ENCODE data around the gene STK31. TPM values are rescaled to one million over a fixed set of nuclear protein-coding genes. Genes with fewer than 3 reads are reported as not detected.
"Not testable (repeated sequence)": the region's sequence is repeated elsewhere in the genome, so short reads cannot be mapped to it uniquely, and the experiment has no call there.

The STK31 gene
- total and polyA plus RNA-seq, 3 donors from 2014 or later, result 59.7 to 79.8 (median 76.8) TPM

GRCh38 chr7:23743226-23743625 lies 33.2 kb downstream of the STK31 start:
- Histone ChIP-seq H3K27ac (no peak overlapping the region), H3K27me3 (no peaks in the 10 kb centered on the region), H3K4me1 (no peaks in the 10 kb centered on the region), H3K36me3 (ENCODE audit: low read depth, missing control alignments) (no peaks in the 10 kb centered on the region), H3K4me3 (no peak overlapping the region), H3K9me3 (no peaks in the 10 kb centered on the region)
- WGBS, 2 donors, result 95 to 99% methylated on average over 4 of the region's 4 CpGs
- TF ChIP-seq CTCF (IDR thresholded peaks at IDR 0.05) (no peak), POLR2A (IDR thresholded peaks at IDR 0.05) (no peak)
- no peak for DNase-seq
- intact Hi-C loops (cut with DNase I; ENCODE audit: low total_unique reads), result no loop called here

GRCh38 chr7:23746629-23747028 lies 36.6 kb downstream of the STK31 start:
- H3K27ac ChIP-seq, result no peak overlapping the region
- 83 to 84% methylated on average over 1 of the region's 1 CpG for WGBS, 2 donors

GRCh38 chr7:23751852-23752251 lies 41.8 kb downstream of the STK31 start:
- WGBS, 2 donors, result 76 to 84% methylated on average over 1 of the region's 1 CpG
- Histone ChIP-seq H3K4me1 (no peaks in the 10 kb centered on the region), H3K4me3 (no peak overlapping the region), H3K27ac (no peak overlapping the region), H3K27me3 (no peaks in the 10 kb centered on the region), H3K36me3 (ENCODE audit: low read depth, missing control alignments) (no peaks in the 10 kb centered on the region), H3K9me3 (no peaks in the 10 kb centered on the region)
- TF ChIP-seq CTCF (IDR thresholded peaks at IDR 0.05) (no peak), POLR2A (IDR thresholded peaks at IDR 0.05) (no peak)
- intact Hi-C loops (cut with DNase I; ENCODE audit: low total_unique reads), result no loop called here
- no peak for DNase-seq

More at GRCh38 chr7:23746629-23747028, 36.6 kb downstream of the STK31 start:
- no peaks in the 10 kb centered on the region for H3K4me1 ChIP-seq
- DNase-seq, result no peak
- intact Hi-C loops (cut with DNase I; ENCODE audit: low total_unique reads), result no loop called here
- H3K9me3 ChIP-seq, result no peaks in the 10 kb centered on the region
- no peaks in the 10 kb centered on the region for H3K27me3 ChIP-seq
- H3K36me3 ChIP-seq (ENCODE audit: low read depth, missing control alignments), result no peaks in the 10 kb centered on the region
- H3K4me3 ChIP-seq, result no peak overlapping the region
- no peak for TF ChIP-seq CTCF (IDR thresholded peaks at IDR 0.05)
- no peak for TF ChIP-seq POLR2A (IDR thresholded peaks at IDR 0.05)

GRCh38 chr7:23758839-23759238 lies 48.8 kb downstream of the STK31 start:
- DNase-seq; intact Hi-C loops (cut with DNase I; ENCODE audit: low total_unique reads); H3K4me3 ChIP-seq; H3K9me3 ChIP-seq; H3K4me1 ChIP-seq; H3K36me3 ChIP-seq (ENCODE audit: low read depth, missing control alignments); H3K27me3 ChIP-seq; H3K27ac ChIP-seq: not testable (repeated sequence)
- WGBS, 2 donors, result 76 to 80% methylated on average over 3 of the region's 3 CpGs

- Histone ChIP-seq H3K27ac (no peak overlapping the region), H3K36me3 (ENCODE audit: low read depth, missing control alignments) (no peaks in the 10 kb centered on the region), H3K27me3 (no peaks in the 10 kb centered on the region), H3K9me3 (no peaks in the 10 kb centered on the region), H3K4me3 (no peak overlapping the region), H3K4me1 (no peaks in the 10 kb centered on the region)
- DNase-seq, result no peak
- TF ChIP-seq POLR2A (IDR thresholded peaks at IDR 0.05), result no peak
- TF ChIP-seq CTCF (IDR thresholded peaks at IDR 0.05), result no peak
- intact Hi-C loops (cut with DNase I; ENCODE audit: low total_unique reads), result no loop called here
Measured at GRCh38 chr7:23759671-23760391, 49.8 kb downstream of the STK31 start.
